Esophagus muscularis mucosa (tissue), 3 donors: Measurements from ENCODE around the gene CYYR1.

ENCODE experiments used
- CTCF ChIP-seq, 3 experiments: fragments of 200-600 bp in 2 of 3; fragments of 450-650 bp in 1 of 3; sonication (generic) in 2 of 3; IDR thresholded peaks; one replicate each; pipeline ENCODE4 v1.5.1; 2017 to 2019; ENCODE audit warnings: antibody characterized with exemption in 3 of 3, mild to moderate bottlenecking in 2 of 3, moderate library complexity in 1 of 3
- EP300 ChIP-seq: sonication (generic); formaldehyde crosslinking; IDR thresholded peaks from one replicate; pipeline ENCODE4 v1.6.1; 2017; ENCODE audit warnings: antibody characterized with exemption

- TF ChIP-seq CTCF (IDR thresholded peaks at IDR 0.05) (no peak), EP300 (no peak)
Observed at GRCh38 chr21:26617176-26617575, 44.1 kb upstream of the CYYR1 start.
